Sciatic nerve (tissue), 1 donor: ENCODE measurements around the gene LRRC34. TPM values are rescaled to one million over a fixed set of nuclear protein-coding genes. Genes with fewer than 3 reads are reported as not detected.

Experiments
- total RNA-seq: library from RNA; stranded (reverse); fragmentation: NEBNext Ultra II Directional; extraction: Animal tissue kit (Norgen Biotek cat#: 25700); gene quantifications from one replicate; pipeline ENCODE4 v1.2.1, GENCODE V29; 2021
- donor health status: DM: no; HTN: no; CAD: no.

The LRRC34 gene
- total RNA-seq, 1 donor from 2014 or later, result 4.7 TPM

Other genes starting within 250 kb of the LRRC34 start
- 40.4 TPM for gene MECOM, start 149.2 kb downstream of the LRRC34 start, total RNA-seq
- 6.3 TPM for gene TERC, start 47.8 kb downstream of the LRRC34 start, total RNA-seq
- 2.3 TPM for gene ACTRT3, start 43.3 kb downstream of the LRRC34 start, total RNA-seq
- gene MYNN, start 39.5 kb downstream of the LRRC34 start, total RNA-seq, result 19.9 TPM
- gene LRRIQ4, start within 50 bp of the LRRC34 start, total RNA-seq, result not detected
- gene LRRC31, start 57.0 kb upstream of the LRRC34 start, total RNA-seq, result not detected
- gene SAMD7, start 98.7 kb upstream of the LRRC34 start, total RNA-seq, result not detected
- 232 TPM for gene SEC62, start 153.9 kb upstream of the LRRC34 start, total RNA-seq
- 5.4 TPM for gene GPR160, start 225.1 kb upstream of the LRRC34 start, total RNA-seq